Measurements from ENCODE around the gene GPR55.

GPR55 gene

DNA sequence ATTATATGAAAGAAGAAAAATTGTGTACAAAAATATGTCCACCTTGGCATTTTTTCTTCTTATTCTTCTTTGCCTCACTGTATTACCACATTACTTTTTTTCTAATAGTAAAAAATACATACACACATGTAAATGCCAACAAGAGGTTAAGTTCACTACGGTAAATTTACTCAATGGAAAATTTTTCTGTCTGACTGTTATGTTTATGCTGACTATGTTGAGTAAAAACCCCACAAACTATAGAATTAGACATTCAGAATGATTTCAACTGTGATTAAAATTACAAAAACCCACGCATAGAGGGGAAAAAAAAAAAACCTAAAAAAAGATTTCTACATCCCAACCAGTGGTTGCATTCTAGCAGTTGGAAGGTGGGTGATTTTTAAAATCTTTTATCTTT lies 5.4 kb downstream of the GPR55 start:
- DNase-seq (ENCODE audit: low read depth in 3 of 3, low spot score in 1 of 3): no peak

DNA sequence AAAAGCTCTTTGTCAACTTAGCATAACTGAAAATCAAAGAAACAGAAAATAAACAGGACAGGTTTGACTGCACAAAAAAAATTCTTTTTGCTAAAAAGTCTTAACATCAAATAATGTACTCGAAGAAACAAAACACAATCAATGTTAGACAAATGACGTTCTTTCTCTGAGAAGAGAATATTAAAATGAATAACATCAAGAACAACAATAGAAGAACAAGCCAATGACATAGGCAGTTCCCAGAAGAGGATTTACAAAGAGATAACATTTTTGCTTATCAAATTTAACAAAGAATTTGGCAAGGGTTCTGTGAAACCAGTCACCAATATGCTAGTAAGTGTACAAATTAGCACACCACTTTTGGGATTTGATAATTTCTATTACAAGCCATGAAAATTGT lies 5.8 kb downstream of the GPR55 start:
- DNase-seq (ENCODE audit: low read depth in 3 of 3, low spot score in 1 of 3): no peak

DNA sequence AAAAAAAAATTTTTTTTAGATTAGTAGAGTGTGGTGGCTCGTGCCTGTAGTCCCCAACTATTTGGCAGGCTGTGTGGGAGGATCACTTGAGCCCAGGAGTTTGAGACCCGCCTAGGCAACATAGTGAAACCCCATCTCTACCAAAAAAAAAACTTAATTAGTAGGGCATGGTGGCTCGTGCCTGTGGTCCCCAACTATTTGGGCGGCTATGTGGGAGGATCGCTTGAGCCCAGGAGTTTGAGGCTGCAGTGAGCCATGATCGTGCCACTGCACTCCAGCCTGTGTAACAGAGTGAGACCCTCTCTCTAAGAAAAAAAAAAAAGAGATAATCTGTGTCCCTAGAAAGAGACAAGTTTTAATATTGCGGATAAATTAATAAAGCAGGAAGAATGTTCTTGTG lies 8.8 kb downstream of the GPR55 start:
- DNase-seq (ENCODE audit: low read depth in 3 of 3, low spot score in 1 of 3): no peak

DNA sequence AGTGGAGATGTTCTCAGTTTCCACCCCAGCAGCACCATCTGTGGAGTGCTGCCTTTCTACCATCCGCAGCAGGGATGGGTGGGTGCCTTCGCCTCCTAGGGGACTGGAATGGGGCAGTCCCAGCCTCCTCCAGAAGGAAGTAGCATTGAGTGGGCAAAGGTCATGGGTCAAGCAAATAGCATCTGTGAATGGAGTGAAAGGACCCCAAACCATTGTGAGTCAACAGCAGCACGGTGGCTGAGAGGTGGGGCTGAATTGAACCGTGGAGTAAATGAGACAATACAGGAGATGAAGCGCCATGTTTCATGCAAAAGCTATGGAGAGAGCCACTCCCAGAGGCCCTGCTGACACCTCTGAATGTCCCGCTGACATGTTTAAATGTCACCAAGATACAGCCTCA lies 9.7 kb downstream of the GPR55 start:
- no peak for DNase-seq (ENCODE audit: low read depth in 3 of 3, low spot score in 1 of 3)

DNA sequence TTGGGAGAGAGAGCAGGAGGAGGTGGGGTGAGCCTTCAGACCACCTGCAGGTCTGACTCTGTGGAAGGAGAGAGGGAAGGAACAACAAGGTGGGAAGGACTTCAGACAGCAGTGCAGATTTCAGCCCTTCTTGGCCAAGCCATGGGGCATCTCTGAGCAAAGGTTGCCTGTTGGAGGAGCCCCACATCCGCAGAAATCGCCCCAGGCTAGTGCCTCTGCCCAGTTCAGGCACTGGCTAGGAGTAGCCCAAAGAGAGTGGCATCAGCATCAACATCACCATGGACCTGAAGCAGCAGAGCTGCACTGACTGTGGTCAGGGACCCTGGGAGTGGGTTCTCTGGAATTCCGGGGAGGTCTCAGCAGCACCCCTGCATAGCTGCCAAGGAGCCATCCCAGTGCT lies 10.2 kb downstream of the GPR55 start:
- DNase-seq (ENCODE audit: low read depth in 3 of 3, low spot score in 1 of 3): no peak

DNA sequence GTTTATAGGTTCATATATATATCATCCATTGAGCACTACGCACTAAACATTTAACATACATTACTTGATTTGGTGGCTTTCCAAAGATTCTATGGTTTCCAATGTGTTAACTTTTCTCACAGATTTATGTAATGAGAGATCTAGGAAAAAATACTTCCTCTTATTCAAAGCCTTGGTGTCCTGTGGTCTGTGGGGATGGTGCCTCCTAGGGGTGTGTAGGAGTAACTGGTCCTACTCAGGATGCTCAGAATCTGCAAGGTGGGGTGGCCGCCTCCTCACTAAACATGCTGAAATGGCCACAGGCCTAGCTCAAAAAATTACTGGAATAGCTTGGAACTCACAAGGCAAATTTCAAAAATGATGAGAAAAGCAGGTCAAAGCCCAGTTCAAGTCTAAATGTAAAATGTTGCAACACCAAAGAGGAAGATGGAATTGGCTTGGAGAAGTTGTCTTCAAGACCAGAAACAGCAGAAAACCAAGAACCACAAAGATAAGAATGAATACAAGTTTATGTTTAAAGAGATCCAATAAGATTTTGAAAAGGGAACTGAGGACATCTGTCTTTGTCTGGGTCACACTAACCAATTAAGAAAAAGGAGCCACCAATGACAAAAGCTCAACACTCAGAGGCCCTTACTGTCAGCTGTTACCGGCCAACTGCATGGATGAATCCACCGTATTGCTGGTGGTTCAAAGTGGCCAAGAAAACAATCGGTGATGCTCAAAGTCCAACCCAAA lies 11.5 kb downstream of the GPR55 start:
- DNase-seq (ENCODE audit: low read depth in 3 of 3, low spot score in 1 of 3): no peak

DNA sequence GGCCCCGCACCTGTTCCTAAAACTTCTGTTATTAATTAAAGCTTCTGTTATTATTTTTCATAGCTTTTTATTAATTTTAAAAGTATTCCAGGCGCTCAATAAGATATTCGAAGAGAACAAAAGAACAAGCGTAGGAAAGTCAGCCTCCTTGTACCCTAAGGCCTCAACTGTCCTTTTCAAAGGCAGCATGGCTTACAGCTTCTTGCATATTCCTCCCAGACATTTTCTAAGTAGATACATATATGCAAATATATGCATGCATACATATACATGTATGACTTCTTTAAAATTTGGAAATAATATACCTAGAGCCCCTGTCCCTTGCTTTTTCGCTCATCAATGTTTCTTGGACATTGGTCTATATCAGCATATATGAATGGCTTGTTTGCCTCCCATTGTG lies 12.3 kb downstream of the GPR55 start:
- DNase-seq (ENCODE audit: low read depth in 3 of 3, low spot score in 1 of 3): no peak

DNA sequence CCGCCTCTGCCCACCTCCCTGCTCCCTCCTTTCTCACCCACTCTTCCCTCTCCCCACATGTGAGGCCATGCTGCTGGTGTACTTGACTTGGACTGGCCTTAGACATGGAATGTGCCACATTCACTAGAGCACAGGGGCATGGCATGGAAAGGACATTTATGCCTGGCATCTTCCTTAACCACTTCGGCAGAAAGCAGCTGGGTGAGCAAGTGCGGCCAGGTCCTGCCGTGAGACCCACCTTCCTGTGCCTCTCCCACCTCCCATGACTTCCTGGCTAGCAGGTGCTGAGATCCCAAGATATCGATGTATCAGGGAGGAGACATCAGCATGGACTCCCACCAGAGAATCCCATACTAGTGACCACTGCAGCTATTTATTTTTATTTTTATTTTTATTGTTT lies 13.0 kb downstream of the GPR55 start:
- DNase-seq (ENCODE audit: low read depth in 3 of 3, low spot score in 1 of 3): no peak

DNA sequence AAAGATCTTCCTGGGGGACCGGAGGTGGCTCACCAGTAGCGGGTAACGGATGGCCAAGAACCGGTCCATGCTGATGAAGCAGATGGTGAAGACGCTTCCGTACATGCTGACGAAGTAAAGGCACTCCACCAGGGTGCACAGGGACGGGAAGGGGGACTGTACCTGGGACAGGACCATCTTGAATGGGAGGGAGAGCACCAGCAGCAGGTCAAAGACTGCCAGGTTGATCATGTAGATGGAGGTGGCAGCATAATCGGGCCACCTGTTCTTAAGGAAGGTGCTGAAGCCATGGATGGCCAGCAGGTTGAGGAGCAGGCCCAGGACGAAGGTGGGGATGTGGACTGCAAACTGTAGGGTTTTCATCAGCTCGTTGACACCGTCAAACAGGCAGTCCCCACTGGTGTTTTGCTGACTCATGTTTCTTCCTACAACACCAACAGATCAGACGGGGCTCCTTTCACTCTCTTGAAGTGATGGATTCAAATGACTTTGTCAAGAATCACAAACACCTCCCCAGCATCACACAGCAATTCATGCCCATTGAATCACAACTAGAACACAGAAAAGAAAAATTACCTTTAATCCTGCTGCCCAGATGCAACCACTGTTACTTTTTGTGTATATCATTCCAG lies 14.4 kb downstream of the GPR55 start:
- no peak for DNase-seq (ENCODE audit: low read depth in 3 of 3, low spot score in 1 of 3)

DNA sequence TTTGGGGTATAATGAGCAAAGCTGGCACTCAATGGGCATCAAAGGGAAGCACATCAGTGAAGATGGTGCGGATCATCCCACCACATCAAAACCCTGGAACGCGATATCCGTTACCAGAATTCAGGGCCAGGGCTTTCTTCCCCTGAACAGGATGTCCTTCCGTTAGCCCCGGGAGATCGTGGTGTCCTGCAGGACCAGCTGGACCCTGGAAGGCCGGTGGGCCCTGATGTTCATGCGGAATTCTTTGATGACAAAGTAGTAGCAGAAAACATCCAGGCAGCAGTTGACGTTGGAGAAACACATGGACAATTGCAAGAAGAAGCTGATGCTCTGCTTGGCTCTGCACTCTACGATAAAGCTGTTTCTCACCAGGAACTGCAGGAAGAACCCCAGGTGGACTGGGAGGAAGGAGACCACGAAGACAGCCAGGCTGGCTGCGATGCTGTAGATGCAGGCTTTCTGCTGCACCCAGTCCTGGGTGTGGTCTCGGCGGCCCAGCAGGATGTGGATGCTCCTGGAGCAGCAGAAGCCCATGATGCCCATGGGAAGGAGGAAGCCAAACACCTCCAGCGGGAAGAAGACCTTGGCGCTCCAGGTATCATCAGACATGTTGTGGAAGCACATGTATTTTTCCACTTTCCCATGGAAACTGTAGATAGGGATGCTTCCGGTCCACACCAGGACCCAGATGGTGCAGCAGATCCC lies 15.0 kb downstream of the GPR55 start:
- no peak for DNase-seq (ENCODE audit: low read depth in 3 of 3, low spot score in 1 of 3)

DNA sequence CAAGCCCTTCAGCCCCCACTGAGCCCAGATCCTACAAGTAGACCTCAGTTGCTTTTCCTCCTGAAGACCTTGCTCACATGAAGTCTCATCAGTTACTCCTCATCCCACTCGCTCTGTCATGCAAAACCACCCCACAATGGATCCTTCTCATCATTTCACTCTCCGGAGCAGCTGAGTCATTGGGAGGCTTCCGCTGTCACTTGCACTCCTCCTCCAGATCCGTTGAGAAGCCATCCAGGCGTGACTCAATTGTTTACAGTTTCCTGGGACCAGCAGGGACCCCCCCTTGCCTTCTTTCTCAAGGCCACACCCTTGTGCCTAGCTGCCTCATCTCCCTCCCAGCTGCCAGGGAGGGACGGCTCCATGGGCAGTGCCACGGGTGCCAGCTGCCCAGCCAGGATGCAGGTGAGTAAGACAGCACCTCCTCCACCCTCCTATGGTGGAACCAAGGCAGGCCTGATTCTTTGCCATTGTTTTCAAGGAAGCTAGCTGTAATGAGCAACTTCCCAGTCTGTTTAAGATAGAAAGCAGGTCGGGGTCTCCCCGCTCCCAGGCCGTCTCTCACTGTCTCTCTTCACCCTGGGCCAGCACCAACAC lies 16.3 kb downstream of the GPR55 start:
- no peak for DNase-seq (ENCODE audit: low read depth in 3 of 3, low spot score in 1 of 3)

DNA sequence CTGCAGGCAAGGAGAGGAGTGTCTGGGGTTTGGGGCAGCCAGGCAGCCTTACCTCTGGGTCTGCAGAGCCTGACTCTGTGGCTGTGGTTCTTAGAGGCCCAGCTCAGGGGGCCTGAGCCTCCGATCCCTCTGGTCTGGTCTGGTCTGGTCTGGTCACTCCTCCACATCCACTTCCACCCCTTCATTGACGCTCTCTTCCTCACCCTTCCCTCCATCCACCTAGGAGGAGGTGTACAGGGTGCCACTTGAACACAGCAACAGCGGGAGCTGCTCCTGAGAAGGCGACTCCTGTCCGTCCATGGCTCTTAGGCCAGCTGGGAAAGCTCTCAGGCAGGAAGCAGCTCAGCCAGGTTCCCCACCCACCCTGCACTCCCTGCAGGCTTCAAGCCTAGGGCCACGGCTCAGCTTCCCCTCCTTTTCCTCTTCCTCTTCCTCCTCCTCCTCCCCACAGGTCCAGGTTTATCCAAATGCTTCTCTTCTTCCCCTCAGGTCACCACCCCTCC lies 16.9 kb downstream of the GPR55 start:
- no peak for DNase-seq (ENCODE audit: low read depth in 3 of 3, low spot score in 1 of 3)

DNA sequence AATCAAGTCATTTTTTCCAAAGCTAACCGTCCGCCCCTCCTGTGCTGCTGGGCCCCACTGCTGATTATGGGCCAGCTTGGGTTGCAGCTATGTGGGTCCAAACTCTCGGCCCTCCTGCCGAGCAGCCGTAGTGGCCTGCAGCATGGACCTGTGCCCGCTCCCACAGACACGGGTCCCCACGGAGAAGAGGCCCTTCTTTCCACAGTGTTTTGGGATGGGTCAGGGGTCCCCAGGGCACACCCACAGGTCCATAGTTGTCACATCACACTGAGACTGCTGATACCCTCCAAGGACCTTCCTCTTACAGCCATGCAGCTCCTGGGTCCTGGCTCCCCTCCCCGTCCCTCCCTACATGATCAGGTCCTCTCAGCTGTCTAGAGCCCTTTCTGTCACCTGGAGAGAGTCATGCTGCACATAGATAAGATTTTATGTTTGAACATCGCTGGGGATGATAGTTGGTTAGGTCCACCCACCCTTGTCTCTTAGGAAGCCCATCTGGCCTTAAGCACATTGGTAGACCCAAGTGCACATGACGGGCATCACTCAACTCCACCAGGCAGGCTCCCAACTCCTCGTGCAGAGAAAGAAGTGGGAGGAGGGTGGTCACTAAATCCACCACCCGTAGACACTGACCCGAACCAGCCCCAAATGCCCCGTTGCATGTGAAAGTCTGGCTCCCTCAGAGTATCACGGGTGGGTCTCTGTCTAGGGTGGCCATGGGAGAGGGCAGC lies 17.5 kb downstream of the GPR55 start:
- no peak for DNase-seq (ENCODE audit: low read depth in 3 of 3, low spot score in 1 of 3)

DNA sequence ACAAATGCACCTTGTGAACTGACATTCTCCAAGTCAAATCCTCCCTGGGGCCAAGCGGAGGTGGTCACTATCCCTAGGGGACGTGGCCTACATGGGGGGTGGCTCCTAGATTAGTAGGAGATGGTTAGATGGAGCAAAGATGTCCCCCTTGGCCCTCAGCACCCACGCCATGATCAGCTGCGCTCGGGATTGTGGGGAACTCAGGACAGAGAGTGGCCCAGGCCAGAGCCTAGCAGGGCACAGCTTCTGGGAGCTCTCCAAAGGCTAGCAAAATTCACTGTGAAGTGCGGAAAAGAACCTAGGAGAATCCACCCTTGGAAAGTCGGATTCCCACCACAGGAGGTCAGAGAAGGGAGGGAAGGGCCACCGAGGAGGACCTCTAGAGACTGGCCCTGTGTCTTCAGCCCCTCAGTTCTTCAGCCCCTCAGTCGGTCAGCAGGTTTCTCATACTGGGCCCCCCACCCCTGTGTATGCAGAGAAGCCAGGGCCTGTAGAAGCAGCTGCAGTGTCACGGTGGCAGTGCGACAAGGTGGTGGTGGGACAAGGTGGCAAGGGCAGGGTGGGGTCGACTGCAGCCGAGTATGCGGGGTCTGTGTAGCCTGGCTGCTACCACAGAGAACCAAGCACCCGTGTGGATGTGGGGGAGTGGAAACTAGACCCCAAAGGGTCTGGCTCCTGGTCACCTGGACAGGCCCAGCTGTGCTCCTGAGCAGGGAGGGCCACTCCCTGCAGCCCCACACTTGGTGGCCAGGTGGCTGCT lies 18.4 kb downstream of the GPR55 start:
- no peak for DNase-seq (ENCODE audit: low read depth in 3 of 3, low spot score in 1 of 3)

DNA sequence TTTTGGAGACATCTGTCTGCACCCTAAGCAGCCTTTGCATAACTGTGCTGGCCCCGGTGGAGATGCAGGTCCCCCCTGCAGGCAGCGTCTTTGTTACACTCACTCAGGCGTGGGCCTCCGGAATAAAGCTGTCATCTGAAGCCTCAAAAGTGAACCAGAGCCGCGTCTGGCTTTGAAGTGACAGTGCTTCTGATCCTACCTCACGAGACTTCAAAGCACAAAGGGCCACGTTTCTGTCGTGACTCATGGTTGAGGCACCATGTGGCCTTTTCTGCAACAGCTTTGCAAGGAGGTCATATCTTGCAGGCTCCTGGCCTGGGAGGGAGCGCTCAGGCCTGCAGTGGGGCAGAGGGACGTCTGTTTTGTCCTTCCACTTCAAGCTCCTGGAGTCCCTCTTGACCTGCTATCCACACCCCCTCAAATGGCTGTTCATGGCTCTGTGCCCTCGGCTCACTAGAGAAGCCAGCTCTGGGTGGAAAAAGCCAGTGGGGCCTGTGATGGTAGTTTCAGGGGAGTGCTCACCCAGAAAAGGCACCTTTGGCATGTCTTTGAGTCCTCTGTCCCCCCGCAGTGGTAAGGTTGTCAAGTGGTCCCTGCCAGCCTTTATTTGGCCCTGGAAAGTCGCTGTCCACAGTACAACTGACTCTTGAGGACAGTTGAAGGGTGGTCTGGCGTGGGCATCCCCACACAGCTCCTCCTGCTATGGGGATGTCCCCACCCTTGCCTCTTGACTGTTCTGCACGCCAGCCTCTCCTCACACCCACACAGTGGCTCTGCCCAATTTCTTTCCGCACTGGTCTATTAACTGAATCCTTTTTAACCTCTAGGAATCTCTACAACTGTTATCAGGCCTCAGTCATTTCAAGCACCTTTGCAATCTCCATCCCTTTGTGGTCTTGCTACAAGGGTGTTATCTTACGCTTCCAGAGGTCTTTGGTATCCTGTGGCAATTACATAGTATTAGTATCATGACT lies 19.3 kb downstream of the GPR55 start:
- peak; percentile 67 to 76 (median 71) for DNase-seq (ENCODE audit: low read depth in 3 of 3, low spot score in 1 of 3)

DNA sequence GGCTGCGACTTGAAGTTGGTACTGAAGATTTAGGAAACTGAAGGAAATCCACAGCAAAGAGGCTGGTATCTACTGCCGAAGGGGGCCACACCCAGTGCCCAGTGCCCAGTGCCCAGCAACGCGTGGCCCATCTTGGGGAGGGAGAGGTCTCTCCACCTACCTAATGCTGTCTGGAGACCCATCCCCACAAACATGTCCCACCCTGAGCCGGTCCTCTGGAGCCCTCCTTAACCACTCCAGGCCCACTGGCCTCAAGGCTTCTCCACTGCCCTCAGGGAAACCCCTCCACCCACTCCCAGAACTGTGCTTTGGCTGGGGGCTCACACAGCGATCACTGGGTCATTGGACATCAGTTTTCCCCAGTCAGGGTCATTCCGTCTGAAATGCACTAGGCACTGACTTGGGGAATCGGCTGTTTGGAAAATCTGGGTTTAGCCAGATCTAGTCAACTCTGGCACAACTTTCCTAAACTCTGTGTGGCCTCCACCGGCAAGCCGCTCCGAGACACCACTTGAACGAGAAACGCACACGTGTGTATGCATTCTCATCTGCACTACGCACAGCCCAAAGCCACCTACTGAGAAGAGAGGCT lies 20.1 kb downstream of the GPR55 start:
- no peak for DNase-seq (ENCODE audit: low read depth in 3 of 3, low spot score in 1 of 3)

DNA sequence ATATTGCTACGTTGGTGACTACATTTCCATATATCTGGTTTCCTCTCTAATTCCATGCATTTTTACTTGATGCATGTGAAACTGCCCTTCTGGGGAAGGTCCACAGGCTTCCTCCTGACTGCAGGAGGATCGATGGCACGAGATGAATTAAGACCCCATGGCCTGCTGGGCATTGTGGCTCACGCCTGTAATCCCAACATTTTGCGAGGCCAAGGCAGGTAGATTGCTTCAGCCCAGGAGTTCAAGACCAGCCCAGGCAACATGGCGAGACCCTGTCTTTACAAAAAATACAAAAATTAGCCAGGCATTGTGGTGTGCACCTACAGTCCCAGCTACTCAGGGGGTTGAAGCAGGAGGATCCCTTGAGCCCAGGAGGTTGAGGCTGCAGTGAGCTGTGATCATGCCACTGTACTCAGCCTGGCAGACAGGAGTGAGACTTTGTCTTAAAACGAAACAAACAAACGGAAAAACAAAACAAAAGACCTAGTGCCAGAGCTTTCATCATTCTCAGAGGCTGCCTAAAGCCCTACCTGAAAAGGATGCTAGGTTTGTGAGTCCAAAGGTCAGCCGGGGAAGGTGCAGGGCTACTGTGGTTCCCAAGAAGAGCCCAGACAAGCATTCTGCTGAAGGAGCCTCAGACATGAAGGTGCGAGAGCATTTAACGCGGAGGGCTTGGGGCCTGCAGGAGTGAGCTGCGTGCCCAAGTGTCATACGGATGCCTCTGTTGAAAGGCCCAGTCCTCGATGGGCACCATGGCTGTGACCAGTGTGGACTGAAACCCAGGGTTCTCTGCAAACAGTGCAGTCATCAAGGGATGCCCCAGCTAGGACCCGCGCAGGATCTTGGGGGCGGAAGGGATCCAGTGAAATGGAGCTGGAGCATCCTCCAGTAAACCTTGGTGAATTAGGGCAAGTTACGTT lies 21.6 kb downstream of the GPR55 start:
- DNase-seq (ENCODE audit: low read depth in 3 of 3, low spot score in 1 of 3): no peak
